ENCODE measurements around the gene PRKN.

Gene PRKN

GRCh38 chr6:162363757-162364156 is 363.8 kb downstream of the PRKN start:
- no peaks in the 10 kb centered on the region for H3K9me3 ChIP-seq (ENCODE audit: severe bottlenecking)
- no peak for DNase-seq
- H3K27me3 ChIP-seq (ENCODE audit: insufficient read depth, low read depth, severe bottlenecking): no peaks in the 10 kb centered on the region
- no peaks in the 10 kb centered on the region for H3K36me3 ChIP-seq
- H3K4me3 ChIP-seq (ENCODE audit: low read depth, low read length): no peak overlapping the region
- H3K27ac ChIP-seq: no peak overlapping the region
- TF ChIP-seq CTCF (IDR thresholded peaks at IDR 0.05; ENCODE audit: low read depth, low read length): no peak

DNA sequence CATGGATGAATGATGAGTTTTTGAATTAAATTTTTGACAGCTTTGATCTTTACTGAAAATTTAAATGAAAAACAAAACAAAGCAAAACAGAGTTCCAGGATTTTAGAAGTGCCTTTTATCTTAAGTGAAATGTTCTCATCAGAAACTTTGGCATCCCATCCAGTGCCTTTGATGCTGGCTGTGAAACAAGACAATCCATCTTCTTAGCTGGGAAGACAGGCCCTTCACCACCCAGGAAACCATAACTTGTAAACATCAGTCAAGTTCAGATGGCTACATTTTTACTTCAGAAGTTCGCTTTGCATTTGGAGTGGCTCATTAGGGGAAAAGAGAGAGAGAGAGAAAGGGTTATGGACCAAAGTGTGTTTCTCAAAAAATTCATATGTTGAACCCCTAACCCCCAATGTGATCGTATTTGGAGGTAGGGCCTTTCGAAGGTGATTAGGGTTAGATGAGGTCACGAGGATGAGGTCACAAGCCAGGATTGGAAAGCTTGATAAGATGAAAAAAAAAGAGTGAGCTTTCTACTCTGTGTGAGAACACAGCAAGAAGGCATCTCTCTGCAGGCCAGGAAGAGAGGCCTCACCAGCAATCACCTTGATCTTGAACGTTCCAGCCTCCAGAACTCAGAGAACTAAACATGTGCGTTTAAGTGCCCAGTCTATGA is 366.5 kb downstream of the PRKN start:
- Histone ChIP-seq H3K27me3 (ENCODE audit: insufficient read depth, low read depth, severe bottlenecking) (no peaks in the 10 kb centered on the region), H3K4me3 (ENCODE audit: low read depth, low read length) (no peak overlapping the region), H3K9me3 (ENCODE audit: severe bottlenecking) (no peaks in the 10 kb centered on the region), H3K27ac (no peak overlapping the region), H3K36me3 (no peaks in the 10 kb centered on the region)
- TF ChIP-seq CTCF (IDR thresholded peaks at IDR 0.05; ENCODE audit: low read depth, low read length): no peak
- no peak for DNase-seq

DNA sequence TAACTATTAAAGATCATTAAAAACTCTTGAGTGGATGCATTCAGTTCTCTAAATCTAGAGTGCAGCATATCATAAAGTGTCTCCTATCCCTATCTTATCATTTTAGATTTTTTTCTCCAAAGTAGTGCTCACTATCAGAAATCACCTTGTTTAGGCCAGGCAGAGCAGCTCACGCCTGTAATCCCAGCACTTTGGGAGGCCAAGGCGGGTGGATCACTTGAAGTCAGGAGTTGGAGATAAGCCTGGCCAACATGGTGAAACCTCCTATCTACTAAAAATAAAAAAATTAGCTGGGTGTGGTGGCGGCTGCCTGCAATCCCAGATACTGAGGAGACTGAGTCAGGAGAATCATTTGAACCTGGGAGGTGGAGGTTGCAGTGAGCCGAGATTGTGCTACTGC is 368.9 kb downstream of the PRKN start:
- Histone ChIP-seq H3K4me3 (ENCODE audit: low read depth, low read length) (no peak overlapping the region), H3K27ac (no peak overlapping the region), H3K9me3 (ENCODE audit: severe bottlenecking) (no peaks in the 10 kb centered on the region), H3K36me3 (no peaks in the 10 kb centered on the region), H3K27me3 (ENCODE audit: insufficient read depth, low read depth, severe bottlenecking) (no peaks in the 10 kb centered on the region)
- no peak for TF ChIP-seq CTCF (IDR thresholded peaks at IDR 0.05; ENCODE audit: low read depth, low read length)
- no peak for DNase-seq

DNA sequence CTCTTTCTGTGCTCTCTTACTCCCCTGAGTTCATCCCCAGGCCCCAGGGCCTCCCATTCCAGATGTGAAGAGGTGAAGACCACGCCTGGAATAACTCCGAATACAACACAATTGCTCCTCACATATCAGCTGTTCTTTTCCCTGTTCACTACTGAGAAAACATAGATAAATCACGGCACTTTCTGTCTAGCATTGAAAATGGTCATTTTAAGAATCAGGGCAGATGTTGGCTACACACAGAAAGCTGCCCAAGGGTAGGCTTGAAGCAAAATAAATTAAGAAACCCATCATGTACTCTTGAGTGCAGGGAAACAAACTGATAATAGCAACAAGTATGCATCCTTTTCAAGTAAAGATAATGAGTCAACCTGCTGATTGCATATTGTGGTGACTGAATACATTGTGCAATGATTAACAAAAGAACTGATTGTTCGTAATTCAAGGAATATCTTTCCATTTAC is 382.5 kb downstream of the PRKN start:
- Histone ChIP-seq H3K27me3 (ENCODE audit: insufficient read depth, low read depth, severe bottlenecking) (no peaks in the 10 kb centered on the region), H3K36me3 (no peaks in the 10 kb centered on the region), H3K9me3 (ENCODE audit: severe bottlenecking) (no peaks in the 10 kb centered on the region), H3K4me3 (ENCODE audit: low read depth, low read length) (no peak overlapping the region), H3K27ac (no peak overlapping the region)
- no peak for DNase-seq
- no peak for TF ChIP-seq CTCF (IDR thresholded peaks at IDR 0.05; ENCODE audit: low read depth, low read length)

DNA sequence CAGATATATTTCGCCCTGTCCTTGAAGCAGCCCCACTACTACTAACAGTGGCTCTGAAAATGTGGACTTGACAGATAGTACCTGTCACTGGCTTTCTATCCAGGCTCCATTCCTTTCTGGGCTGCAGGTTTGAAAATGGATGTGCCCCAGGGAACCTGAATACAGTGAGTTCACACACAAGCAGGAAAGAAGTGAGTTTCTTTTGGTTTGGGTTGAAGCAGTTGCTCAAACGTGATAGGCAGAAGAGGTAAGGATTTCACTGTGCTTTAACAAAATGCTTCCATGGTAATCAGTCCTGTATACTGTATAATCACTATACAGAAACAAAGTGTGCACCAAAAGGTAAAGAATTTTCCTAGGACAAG is 382.9 kb downstream of the PRKN start:
- no peaks in the 10 kb centered on the region for H3K36me3 ChIP-seq
- DNase-seq: no peak
- H3K27me3 ChIP-seq (ENCODE audit: insufficient read depth, low read depth, severe bottlenecking): no peaks in the 10 kb centered on the region
- no peak overlapping the region for H3K4me3 ChIP-seq (ENCODE audit: low read depth, low read length)
- H3K9me3 ChIP-seq (ENCODE audit: severe bottlenecking): no peaks in the 10 kb centered on the region
- no peak overlapping the region for H3K27ac ChIP-seq
- no peak for TF ChIP-seq CTCF (IDR thresholded peaks at IDR 0.05; ENCODE audit: low read depth, low read length)
